ENCODE results near the gene MYO19.
"Not testable (repeated sequence)": the region's sequence is repeated elsewhere in the genome, so short reads cannot be mapped to it uniquely, and the experiment has no call there.

Gene MYO19

DNA sequence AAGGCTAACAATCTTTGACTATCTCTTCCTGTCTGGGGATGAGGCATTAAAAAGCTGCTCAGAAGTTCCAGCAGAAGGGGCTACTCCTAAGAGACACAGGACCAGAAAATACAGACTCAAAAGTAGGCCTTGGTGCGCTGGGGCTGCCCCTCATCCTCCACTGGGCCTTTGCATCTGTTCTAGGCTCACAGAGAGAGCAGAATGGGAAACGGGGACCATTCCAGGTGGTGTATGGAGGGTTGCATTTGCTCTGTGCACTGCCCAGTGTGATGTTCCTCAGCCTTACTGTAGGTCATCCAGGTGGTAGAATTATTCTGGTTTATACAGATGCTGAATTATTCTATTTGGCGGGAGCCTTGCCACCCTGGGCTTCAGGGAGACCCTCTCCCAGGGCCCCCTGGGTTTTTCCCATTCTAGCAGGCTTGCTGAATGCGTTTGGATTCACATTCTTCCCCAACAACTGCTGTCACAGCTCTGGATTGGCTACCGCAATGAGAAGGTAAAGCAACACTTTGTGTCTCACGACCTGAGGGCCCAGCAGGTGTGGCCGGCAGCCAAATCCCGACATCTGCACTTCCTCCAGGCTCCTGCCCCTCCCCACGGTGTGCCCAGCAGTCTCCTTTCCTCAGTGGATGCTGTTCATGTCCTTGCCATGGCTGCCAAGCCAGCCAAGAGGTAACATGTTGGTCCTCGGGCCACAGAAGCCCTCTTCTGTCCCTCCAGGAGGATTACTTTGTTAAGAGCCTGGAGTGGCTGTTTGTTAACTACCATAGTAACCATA, 73.1 kb downstream of the MYO19 start:
- FAIRE-seq: no peak

DNA sequence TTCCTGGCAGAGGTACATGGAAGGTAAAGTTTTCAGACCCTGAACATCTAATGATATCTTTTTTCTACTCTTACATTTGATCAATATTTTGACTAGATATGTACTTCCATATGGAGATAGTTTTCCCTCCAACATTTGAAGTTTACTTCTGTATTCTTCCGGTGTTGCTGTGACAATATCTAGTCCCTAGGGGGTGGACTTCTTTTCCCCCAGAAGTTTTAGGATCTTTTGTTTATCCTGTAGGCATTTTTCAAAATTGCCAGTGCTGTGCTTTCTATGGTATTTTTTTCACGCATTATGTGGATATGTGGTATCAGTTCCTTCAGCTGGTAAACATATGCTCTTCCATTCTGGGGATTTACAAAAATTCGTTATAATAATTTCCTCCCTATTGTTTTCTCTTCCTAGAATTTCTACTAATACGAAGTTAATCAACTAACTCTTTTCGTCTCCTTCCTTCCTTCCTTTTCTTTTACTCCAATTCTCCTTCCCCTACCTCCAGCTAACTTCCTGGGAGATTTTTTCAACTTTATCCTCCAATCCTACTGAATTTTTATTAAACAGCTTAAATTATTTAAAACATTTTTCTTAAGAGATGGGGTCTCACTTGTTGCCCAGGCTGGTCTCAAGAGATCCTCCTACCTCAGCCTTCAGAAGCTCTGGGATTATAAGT, 74.3 kb downstream of the MYO19 start:
- no peak for FAIRE-seq

DNA sequence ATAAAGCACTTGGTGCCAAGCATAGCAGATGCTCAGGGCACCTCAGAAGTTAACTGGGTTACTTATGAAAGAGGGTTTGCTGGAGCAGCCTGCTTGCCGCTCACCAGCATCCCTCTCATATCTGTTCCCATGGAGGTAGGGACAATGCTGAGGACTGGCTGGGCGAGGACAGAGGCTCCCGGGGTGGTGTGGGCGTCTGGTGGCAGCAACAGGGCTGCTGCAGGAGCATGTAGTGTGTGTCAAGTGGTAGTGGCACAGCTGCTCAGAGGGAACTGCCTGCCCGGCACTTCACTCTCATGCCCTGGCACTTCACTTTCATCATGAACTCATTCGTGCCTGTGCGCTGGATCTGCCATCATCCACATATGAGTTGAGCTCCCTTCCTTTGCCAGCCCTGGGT, 75.1 kb downstream of the MYO19 start:
- no peak for FAIRE-seq

GRCh38 chr17:36459045-36459444, 75.6 kb downstream of the MYO19 start:
- no peak for FAIRE-seq

DNA sequence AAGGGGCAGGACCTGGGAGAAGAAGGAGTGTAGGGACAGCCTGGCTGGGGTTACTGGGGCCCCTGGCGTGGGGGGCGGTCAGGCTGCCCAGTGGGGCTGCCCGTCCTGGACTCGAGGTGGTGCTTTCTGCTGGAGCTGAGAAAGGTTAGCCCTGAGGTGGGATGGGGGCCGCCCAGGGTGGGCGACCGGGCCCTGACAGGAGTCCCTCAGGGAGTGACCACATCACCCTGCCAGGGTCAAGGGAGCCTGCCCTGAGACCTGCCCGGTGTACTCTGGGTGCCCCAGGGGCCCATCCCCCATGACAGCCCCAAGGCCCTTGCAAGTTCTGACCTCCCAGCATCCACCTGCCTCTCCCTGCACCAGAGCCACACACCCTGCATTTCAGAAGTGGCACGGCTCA, 77.0 kb downstream of the MYO19 start:
- FAIRE-seq: not testable (repeated sequence)

GRCh38 chr17:36452888-36453287, 81.8 kb downstream of the MYO19 start:
- FAIRE-seq: not testable (repeated sequence)

DNA sequence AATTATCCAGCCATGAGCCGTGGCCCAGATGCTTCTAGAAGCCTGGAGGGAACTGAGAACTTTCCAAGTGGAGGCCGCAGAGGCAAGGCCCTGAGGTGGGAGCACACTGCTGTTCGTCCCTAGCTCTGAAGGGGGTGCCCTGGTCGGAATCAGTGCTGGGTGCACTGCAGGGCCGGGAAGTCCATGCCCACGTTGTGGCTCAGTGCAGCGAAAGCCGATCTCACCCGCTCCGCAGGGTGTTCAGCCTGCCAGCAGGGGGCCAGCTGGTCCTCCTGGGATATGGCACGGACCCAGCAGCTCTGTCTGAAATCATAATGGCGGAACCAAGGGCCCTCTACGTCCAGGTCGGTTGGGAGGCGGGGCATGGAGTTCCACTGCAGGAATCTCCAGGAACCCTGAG, 84.7 kb downstream of the MYO19 start:
- FAIRE-seq: not testable (repeated sequence)
